Measurements from ENCODE around the gene ZNF574.

DNA sequence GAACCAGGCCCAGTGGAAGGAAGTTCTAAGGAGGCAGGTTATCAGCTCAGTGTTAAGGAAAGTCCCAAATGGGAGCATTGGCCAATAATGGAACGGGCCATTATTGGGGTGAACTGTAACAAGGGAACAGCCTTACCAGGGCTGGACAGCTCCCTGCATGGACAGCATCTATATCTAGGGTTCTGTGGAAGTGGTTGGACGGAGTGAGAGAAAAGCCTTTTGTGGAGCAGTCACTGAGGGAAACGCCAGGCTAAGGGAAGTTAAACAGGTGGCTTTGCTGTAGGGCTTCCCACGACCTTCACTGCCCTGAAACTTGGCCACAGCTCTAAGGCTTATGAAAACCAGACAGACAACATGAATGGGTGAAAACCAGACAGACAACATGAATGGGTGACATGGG, 39.3 kb downstream of the ZNF574 start:
- no peak for TF ChIP-seq TAF1 (IDR thresholded peaks at IDR 0.05; ENCODE audit: borderline replicate concordance, insufficient read depth, low read length)
- TF ChIP-seq POLR2AphosphoS5 (IDR thresholded peaks at IDR 0.05; ENCODE audit: low read depth, low read length): no peak
